Motor neuron (in vitro differentiated cells): Measurements from ENCODE around the gene NUDCD3. TPM values are rescaled to one million over a fixed set of nuclear protein-coding genes. Genes with fewer than 3 reads are reported as not detected.

Source experiments
- ATAC-seq, 8 experiments: fragments of 200-7000 bp; cut with Tn5 transposase; replicated peaks in 6 of 8; 2 replicates each; pipeline ENCODE4 v1.8.0; 2021; ENCODE audit warnings: mild to moderate bottlenecking in 8 of 8, moderate library complexity in 8 of 8
- H3K27ac ChIP-seq, 2 donors: fragments of 250-450 bp; sonication (Bioruptor Pico); 2 replicates each; pipeline ENCODE4 v1.9.0; 2021; ENCODE audit warnings: antibody characterized with exemption in 2 of 2, mild to moderate bottlenecking in 2 of 2, moderate library complexity in 1 of 2
- H3K4me1 ChIP-seq, 2 donors: fragments of 250-450 bp; sonication (Bioruptor Pico); replicated peaks in 1 of 2; 2 replicates each; pipeline ENCODE4 v1.6.1; 2021; ENCODE audit warnings: antibody characterized with exemption in 2 of 2, mild to moderate bottlenecking in 2 of 2, moderate library complexity in 1 of 2
- H3K4me3 ChIP-seq, 5 donors: fragments of 250-450 bp; sonication (Bioruptor Pico); 2 replicates each; pipeline ENCODE4 v1.9.0; 2021; ENCODE audit warnings: antibody characterized with exemption in 5 of 5, mild to moderate bottlenecking in 5 of 5, moderate library complexity in 4 of 5
- WGBS, 10 experiments: fragments of 450-650 bp; shearing (Covaris generic); methylation state at CpG; one replicate each; pipeline ENCODE4 v1.0.0; 2022; 5-methylcytosine and 5-hydroxymethylcytosine counted together
- in situ Hi-C, 9 experiments: fragments of 400-800 bp; cut with MboI; loops; one replicate each; pipeline ENCODE4 v1.15.0; 2021; ENCODE audit warnings: low sequenced_read_pairs in 9 of 9, low pct_unique_long_range_greater_than_20kb in 2 of 9; ENCODE audit not compliant: unreplicated experiment in 9 of 9
- total RNA-seq, 8 experiments: library from RNA; unstranded; fragments of 300-600 nt; gene quantifications; 2 replicates each; pipeline versions ENCODE4 v1.2.3 to v1.2.4, GENCODE V29; 2022

NUDCD3 gene
- total RNA-seq, 8 experiments from 2014 or later: 44.8 to 69.6 (median 52.0) TPM

GRCh38 chr7:44449584-44449928, 40.9 kb downstream of the NUDCD3 start:
- 0 to 100% (median 84%) methylated on average over 1 of the region's 1 CpG; no CpG with 5 or more reads in 1 of the 10 experiments for WGBS, 10 experiments
- ATAC-seq: no peak
- in situ Hi-C loops: no loop called here
- no peak overlapping the region for H3K27ac ChIP-seq
- H3K4me1 ChIP-seq: no peaks in the 10 kb centered on the region
- no peak overlapping the region for H3K4me3 ChIP-seq

GRCh38 chr7:44448922-44449583, 41.4 kb downstream of the NUDCD3 start:
- ATAC-seq: peak in 2 of 8 experiments; percentile 32 to 43
- 33 to 100% (median 90%) methylated on average over 2 to 4 of the region's 4 CpGs; no CpG with 5 or more reads in 2 of the 10 experiments for WGBS, 10 experiments
- Histone ChIP-seq H3K4me3 (no peak overlapping the region), H3K4me1 (no peaks in the 10 kb centered on the region), H3K27ac (no peak overlapping the region)
- in situ Hi-C loops: no loop called here

- in situ Hi-C loops: no loop called here
- H3K27ac ChIP-seq: no peak overlapping the region
- H3K4me3 ChIP-seq: no peak overlapping the region
- WGBS, 10 experiments: 73 to 100% (median 95%) methylated on average over 2 to 3 of the region's 5 CpGs; no CpG with 5 or more reads in 4 of the 10 experiments
- no peaks in the 10 kb centered on the region for H3K4me1 ChIP-seq
- ATAC-seq: peak in 1 of 8 experiments; percentile 55
Observed at GRCh38 chr7:44447874-44448425, 42.5 kb downstream of the NUDCD3 start.

DNA sequence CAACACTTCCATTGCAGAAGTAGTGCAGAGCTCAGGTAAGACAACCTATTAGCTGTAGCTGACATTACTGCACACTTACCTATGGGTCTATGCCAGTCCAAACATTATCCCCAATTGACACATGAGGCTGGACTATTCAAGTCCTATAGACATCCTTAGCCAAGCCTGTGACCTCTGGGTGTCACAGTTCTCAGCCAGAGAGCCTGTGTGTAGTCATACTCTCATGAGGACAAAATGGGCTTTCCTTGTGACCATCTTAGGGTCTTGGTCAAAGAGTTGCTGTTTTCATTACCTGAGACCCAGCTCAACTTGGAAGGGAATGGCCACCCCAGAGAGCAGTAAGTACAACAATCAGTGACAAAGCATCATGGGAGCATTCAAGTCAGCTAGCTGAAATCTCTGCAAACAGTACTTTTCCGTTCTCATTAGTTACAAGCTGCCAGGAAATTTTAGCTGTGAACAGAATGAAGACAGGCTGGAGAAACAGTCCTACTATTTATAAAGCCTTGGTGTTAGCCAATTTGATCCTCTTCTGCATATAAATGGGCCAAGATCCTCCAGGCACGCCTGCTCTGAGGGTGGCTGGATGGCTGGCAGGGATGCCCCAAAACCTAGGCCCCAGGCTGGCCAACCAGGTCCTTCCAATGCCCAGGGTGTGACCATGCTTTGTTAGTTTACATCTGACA, 44.3 kb downstream of the NUDCD3 start:
- no peaks in the 10 kb centered on the region for H3K4me1 ChIP-seq
- WGBS, 10 experiments: 60 to 100% (median 76%) methylated on average over 1 to 2 of the region's 2 CpGs; no CpG with 5 or more reads in 4 of the 10 experiments
- no peak overlapping the region for H3K27ac ChIP-seq
- peak in 1 of 8 experiments; percentile 20 for ATAC-seq
- H3K4me3 ChIP-seq: no peak overlapping the region
- in situ Hi-C loops: no loop called here

GRCh38 chr7:44441079-44441478, 49.4 kb downstream of the NUDCD3 start:
- no peak overlapping the region for H3K27ac ChIP-seq
- ATAC-seq: no peak
- WGBS, 10 experiments: 25 to 100% (median 95%) methylated on average over 1 to 2 of the region's 3 CpGs; no CpG with 5 or more reads in 2 of the 10 experiments

DNA sequence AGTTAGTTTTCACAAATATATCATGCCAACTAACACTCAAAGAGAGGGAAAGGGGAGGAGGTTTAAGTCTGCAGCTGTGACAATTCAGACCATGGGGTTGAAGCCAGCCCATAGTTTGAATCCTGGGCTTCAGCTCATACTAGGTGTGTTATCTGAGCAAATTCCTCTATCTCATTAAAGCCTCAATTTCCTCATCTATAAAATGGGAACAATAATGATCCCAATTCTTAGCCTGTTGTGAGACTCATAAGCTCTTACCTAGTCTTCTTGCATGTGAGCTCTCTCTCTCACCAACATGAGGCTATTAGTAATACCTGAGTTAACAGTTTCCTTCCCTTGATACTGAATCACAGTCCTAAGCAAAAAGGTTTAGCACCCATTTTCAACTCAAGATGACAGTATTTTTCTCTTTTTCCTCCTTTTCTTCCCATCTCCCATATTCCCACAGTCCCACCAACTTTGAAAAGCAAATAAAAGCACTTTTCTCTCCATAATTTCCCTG, 49.8 kb downstream of the NUDCD3 start:
- no peaks in the 10 kb centered on the region for H3K4me1 ChIP-seq
- H3K4me3 ChIP-seq: no peak overlapping the region
- in situ Hi-C loops: no loop called here
- no peak overlapping the region for H3K27ac ChIP-seq
- no peak for ATAC-seq

More at GRCh38 chr7:44441079-44441478, 49.4 kb downstream of the NUDCD3 start:
- Histone ChIP-seq H3K4me1 (no peaks in the 10 kb centered on the region), H3K4me3 (no peak overlapping the region)
- in situ Hi-C loops: no loop called here

DNA sequence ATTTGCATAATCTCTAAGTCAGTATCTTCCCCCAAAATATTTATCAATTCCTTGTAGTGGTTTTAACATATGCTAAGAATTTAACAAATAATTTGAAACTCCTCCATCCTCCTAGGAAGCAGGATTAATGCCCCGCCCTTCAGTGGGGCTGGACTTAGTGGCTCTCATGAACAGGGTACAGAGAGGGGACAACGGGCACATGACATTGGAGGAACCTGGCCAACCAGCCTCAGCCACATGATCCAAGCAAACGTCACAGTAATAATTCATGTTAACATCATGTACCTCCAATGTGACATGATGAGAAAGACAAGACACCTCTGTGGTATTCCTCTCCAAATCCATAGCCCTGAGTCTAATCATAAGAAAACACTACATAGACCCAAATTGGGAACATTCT, 50.5 kb downstream of the NUDCD3 start:
- peak in 2 of 8 experiments; percentile 49 to 52 for ATAC-seq
- no peak overlapping the region for H3K27ac ChIP-seq
- in situ Hi-C loops: no loop called here
- no peak overlapping the region for H3K4me3 ChIP-seq
- 20 to 100% (median 91%) methylated on average over 1 to 3 of the region's 3 CpGs; no CpG with 5 or more reads in 2 of the 10 experiments for WGBS, 10 experiments
- no peaks in the 10 kb centered on the region for H3K4me1 ChIP-seq

DNA sequence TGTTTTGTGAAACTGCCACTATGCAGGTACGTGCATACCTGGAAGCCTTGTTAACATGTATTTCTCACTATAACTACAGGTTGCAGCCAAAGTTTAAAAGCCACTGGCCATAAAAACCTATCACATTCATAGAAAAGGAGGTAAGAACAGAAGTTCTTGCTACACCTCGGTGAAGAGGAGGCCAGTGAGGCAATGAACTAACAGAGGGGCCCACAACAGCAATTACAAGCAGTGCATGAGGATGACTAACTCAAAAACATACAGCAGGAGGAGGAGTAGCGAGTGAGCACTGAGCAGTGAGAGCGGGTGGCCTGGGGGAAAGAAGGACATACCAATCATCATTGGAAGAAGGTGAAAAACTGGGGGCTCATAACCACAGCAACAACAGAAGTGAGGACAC, 51.6 kb downstream of the NUDCD3 start:
- H3K4me3 ChIP-seq: no peak overlapping the region

GRCh38 chr7:44434201-44434600, 56.3 kb downstream of the NUDCD3 start:
- 59 to 100% (median 100%) methylated on average over 2 to 6 of the region's 7 CpGs; no CpG with 5 or more reads in 4 of the 10 experiments for WGBS, 10 experiments
- H3K27ac ChIP-seq: no peak overlapping the region
- no peaks in the 10 kb centered on the region for H3K4me1 ChIP-seq
- in situ Hi-C loops: no loop called here
- ATAC-seq: no peak
- H3K4me3 ChIP-seq: no peak overlapping the region

More for the DNA sequence above, 51.6 kb downstream of the NUDCD3 start:
- ATAC-seq: no peak
- WGBS, 10 experiments: 0 to 100% (median 94%) methylated on average over 1 to 4 of the region's 4 CpGs; no CpG with 5 or more reads in 2 of the 10 experiments
- in situ Hi-C loops: no loop called here
- Histone ChIP-seq H3K4me1 (no peaks in the 10 kb centered on the region), H3K27ac (no peak overlapping the region)

DNA sequence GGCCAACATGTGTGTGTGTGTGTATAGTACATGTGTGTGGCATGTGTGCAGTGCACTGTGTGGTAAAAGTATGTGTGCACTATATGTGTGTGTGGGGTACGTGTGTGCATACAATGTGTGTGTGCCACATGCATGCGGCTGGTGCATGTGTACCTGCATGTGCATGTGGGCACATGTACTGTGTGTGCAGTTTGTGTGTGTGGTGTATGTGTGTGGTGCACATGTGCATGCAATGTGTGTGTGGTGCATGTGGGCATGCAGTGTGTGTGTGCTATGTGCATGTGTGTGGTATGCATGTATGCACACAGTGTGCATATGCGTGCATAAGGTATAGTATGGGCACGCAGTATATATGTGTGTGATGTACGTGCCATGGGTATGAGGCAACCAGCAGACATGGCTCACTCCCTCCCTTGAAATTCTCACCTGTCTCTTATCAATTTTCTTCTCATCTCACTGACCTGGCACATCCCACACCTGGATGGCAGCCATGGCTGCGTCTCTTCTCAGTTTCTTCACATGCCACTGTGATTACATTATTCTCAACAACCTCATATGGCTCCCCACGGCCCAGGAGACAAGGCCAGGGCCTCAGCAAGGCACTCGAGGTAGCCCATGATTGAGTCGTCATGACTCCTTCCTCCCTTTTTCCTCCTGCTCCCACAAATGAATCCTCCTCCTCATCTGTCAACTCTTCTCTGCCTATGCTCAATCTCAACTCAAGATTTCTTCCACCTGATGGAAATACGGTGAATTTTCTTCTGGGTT, 57.0 kb downstream of the NUDCD3 start:
- peak in 1 of 8 experiments; percentile 31 for ATAC-seq
- 60 to 100% (median 94%) methylated on average over 1 to 8 of the region's 10 CpGs; no CpG with 5 or more reads in 3 of the 10 experiments for WGBS, 10 experiments
- in situ Hi-C loops: no loop called here
- H3K4me1 ChIP-seq: no peaks in the 10 kb centered on the region
- no peak overlapping the region for H3K4me3 ChIP-seq
- H3K27ac ChIP-seq: no peak overlapping the region

GRCh38 chr7:44432381-44432977, 58.0 kb downstream of the NUDCD3 start:
- in situ Hi-C loops: no loop called here
- H3K4me1 ChIP-seq: no peaks in the 10 kb centered on the region
- no peak overlapping the region for H3K27ac ChIP-seq
- ATAC-seq: no peak
- WGBS, 10 experiments: 79 to 100% (median 91%) methylated on average over 1 to 3 of the region's 6 CpGs; no CpG with 5 or more reads in 4 of the 10 experiments
- no peak overlapping the region for H3K4me3 ChIP-seq

DNA sequence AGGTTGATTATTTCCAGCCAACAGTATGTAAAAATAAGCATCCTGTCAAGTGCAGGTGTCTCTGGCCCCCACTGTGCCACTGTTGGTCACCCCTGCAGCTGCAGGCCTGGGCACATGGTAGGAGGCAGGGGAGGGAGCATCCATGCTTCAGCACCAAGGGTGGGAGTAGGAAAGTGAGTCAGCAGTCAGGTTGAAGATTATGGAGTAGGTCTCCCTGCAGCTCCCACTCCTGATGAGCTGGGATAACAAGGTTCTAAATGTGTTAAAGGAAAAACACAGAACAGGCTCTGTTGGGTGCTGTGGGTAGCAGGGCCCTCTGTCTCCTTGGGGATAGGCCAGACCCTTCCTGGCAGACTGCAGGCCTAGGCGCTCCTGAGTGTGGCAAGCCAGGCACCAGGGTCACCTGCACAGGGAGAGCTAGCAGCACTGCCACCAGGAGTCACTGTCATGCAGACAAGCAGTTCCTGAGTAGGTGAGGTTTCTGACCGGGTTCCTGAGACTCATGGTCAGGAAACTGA, 59.3 kb downstream of the NUDCD3 start:
- WGBS, 10 experiments: 80 to 90% (median 87%) methylated on average over 1 to 2 of the region's 2 CpGs; no CpG with 5 or more reads in 6 of the 10 experiments
- in situ Hi-C loops: no loop called here

More for the DNA sequence above, 59.3 kb downstream of the NUDCD3 start:
- peak in 7 of 8 experiments; percentile 24 to 73 (median 45) for ATAC-seq
- Histone ChIP-seq H3K27ac (no peak overlapping the region), H3K4me3 (no peak overlapping the region), H3K4me1 (no peaks in the 10 kb centered on the region)
